Adrenal gland (tissue), 12 donors: Measurements from ENCODE around the gene PRLR. TPM values are rescaled to one million over a fixed set of nuclear protein-coding genes. Genes with fewer than 3 reads are reported as not detected.
"Not testable (repeated sequence)": the region's sequence is repeated elsewhere in the genome, so short reads cannot be mapped to it uniquely, and the experiment has no call there.

ENCODE experiments used
- DNase-seq, 7 donors: peaks; one replicate each; pipeline ENCODE4 v3.0.0-alpha.2; 2019 to 2020
- H3K27ac ChIP-seq, 5 donors: fragments of 200-600 bp; sonication (generic) in 4 of 5; 1 replicate in 3 of 5; 2 replicates in 2 of 5; pipeline versions ENCODE4 v1.5.1 to v1.8.0; 2016 to 2020; ENCODE audit warnings: mild to moderate bottlenecking in 1 of 5
- H3K27me3 ChIP-seq: fragments of 200-600 bp; 2 replicates; pipeline ENCODE4 v1.8.0; 2021
- H3K36me3 ChIP-seq, 2 donors: fragments of 200-600 bp; replicated peaks in 1 of 2; 1 replicate in 1 of 2; 2 replicates in 1 of 2; pipeline versions ENCODE4 v1.5.1 to v1.8.0; 2018 to 2022
- H3K4me1 ChIP-seq, 2 donors: fragments of 200-600 bp; replicated peaks in 1 of 2; 1 replicate in 1 of 2; 2 replicates in 1 of 2; pipeline versions ENCODE4 v1.5.1 to v1.8.0; 2018 to 2021
- H3K4me3 ChIP-seq, 4 donors: fragments of 200-600 bp; sonication (generic) in 3 of 4; one replicate each; pipeline ENCODE4 v1.5.1; 2016 to 2018
- H3K9me3 ChIP-seq, 3 donors: fragments of 200-600 bp; sonication (generic) in 1 of 3; replicated peaks in 1 of 3; 1 replicate in 2 of 3; 2 replicates in 1 of 3; pipeline versions ENCODE4 v1.5.1 to v1.8.0; 2016 to 2021
- CTCF ChIP-seq, 6 experiments: fragments of 450-650 bp in 4 of 6; fragments of 200-600 bp in 2 of 6; sonication (generic) in 1 of 6; IDR thresholded peaks; 1 replicate in 5 of 6; 2 replicates in 1 of 6; pipeline versions ENCODE4 v1.5.1 to v1.8.0; 2016 to 2021; ENCODE audit warnings: antibody characterized with exemption in 6 of 6, mild to moderate bottlenecking in 2 of 6, moderate library complexity in 1 of 6
- POLR2A ChIP-seq, 2 donors: fragments of 450-650 bp; IDR thresholded peaks; one replicate each; pipeline ENCODE4 v1.6.1; 2017; ENCODE audit warnings: antibody characterized with exemption in 2 of 2, mild to moderate bottlenecking in 2 of 2, moderate library complexity in 1 of 2
- WGBS, 4 donors: extraction: QIAGEN DNeasy Blood & Tissue Kit in 2 of 4; methylation state at CpG; one replicate each; pipeline versions ENCODE4 v1.1.5 to v1.1.7; 2013 to 2017; 5-methylcytosine and 5-hydroxymethylcytosine counted together
- intact Hi-C, 2 donors: fragments of 100-400 bp; cut with DNase I; formaldehyde crosslinking; loops; one replicate each; pipeline versions ENCODE4 v1.14.1 to v1.15.0; 2022 to 2023
- polyA plus RNA-seq, 3 donors: library from polyadenylated mRNA; stranded (reverse); fragments of 200-250 nt in 2 of 3; fragments of 350-450 nt in 1 of 3; fragmentation: Illumina TruSeq in 1 of 3; extraction: RNeasy Lipid Tissue Mini Kit (QIAGEN cat#74804) in 1 of 3; gene quantifications; one replicate each; pipeline ENCODE4 v1.2.3, GENCODE V29; 2013 to 2014
- total RNA-seq, 9 donors: library from RNA; depleted of rRNA in 4 of 9; stranded (reverse); fragments of >200 nt in 4 of 9; fragments of 120-200 nt in 1 of 9; fragmentation: NEBNext Ultra II Directional in 1 of 9; extraction: Animal tissue kit (Norgen Biotek cat#: 25700) in 1 of 9; gene quantifications; one replicate each; pipeline versions ENCODE4 v1.1.0 to v1.2.4, GENCODE V29; 2013 to 2023
- donor health status: healthy with polysubstance abuse.
- donor health status: Bipolar disorder and iron deficiency.
- donor health status: DM: yes; HTN: yes; CAD: no.
- donor health status: DM: no; HTN: no; CAD: no.
- donor health status: DM: no; HTN: no; CAD: no.
- donor health status: DM: yes; HTN: yes; CAD: no.

The PRLR gene
- total and polyA plus RNA-seq, 12 donors: 2.1 to 149 (median 74.1) TPM

- Histone ChIP-seq H3K4me3 (no peak overlapping the region), H3K36me3 (no peaks in the 10 kb centered on the region), H3K4me1 (peaks cover 1 to 4% of the 10 kb centered on the region in 2 donors), H3K27me3 (no peaks in the 10 kb centered on the region), H3K27ac (no peak overlapping the region), H3K9me3 (no peaks in the 10 kb centered on the region)
- intact Hi-C loops: no loop called here
- TF ChIP-seq POLR2A (IDR thresholded peaks at IDR 0.05) (no peak), CTCF (IDR thresholded peaks at IDR 0.05) (no peak)
- no peak for DNase-seq
- WGBS, 4 donors: 91 to 94% (median 92%) methylated on average over 1 of the region's 1 CpG
Measured at GRCh38 chr5:35192506-35192905, 37.8 kb downstream of the PRLR start.

GRCh38 chr5:35189801-35190200 is 40.5 kb downstream of the PRLR start:
- not testable (repeated sequence) for H3K4me3 ChIP-seq, H3K36me3 ChIP-seq, H3K27ac ChIP-seq, H3K4me1 ChIP-seq, H3K9me3 ChIP-seq, DNase-seq, H3K27me3 ChIP-seq
- intact Hi-C loops: loop anchor here in 1 of 2 donors (10.0 kb wide), 1 partner anchor 95 kb away; no protein-coding TSS in a partner anchor
- 93 to 100% (median 96%) methylated on average over 2 of the region's 2 CpGs for WGBS, 4 donors

GRCh38 chr5:35188031-35188457 is 42.2 kb downstream of the PRLR start:
- Histone ChIP-seq H3K27me3 (no peaks in the 10 kb centered on the region), H3K9me3 (no peaks in the 10 kb centered on the region), H3K4me3 (no peak overlapping the region), H3K27ac (no peak overlapping the region), H3K4me1 (no peaks in the 10 kb centered on the region), H3K36me3 (no peaks in the 10 kb centered on the region)
- intact Hi-C loops: loop anchor here in 1 of 2 donors (10.0 kb wide), 1 partner anchor 93 kb away; no protein-coding TSS in a partner anchor
- DNase-seq: no peak
- WGBS, 4 donors: 87 to 92% (median 88%) methylated on average over 9 of the region's 9 CpGs
- TF ChIP-seq POLR2A (IDR thresholded peaks at IDR 0.05): no peak
- no peak for TF ChIP-seq CTCF (IDR thresholded peaks at IDR 0.05)

- not testable (repeated sequence) for H3K4me3 ChIP-seq, DNase-seq, H3K27me3 ChIP-seq, H3K27ac ChIP-seq, H3K4me1 ChIP-seq, H3K9me3 ChIP-seq, H3K36me3 ChIP-seq
- 67 to 92% (median 87%) methylated on average over 3 of the region's 3 CpGs for WGBS, 4 donors
- intact Hi-C loops: loop anchor here in 1 of 2 donors (10.0 kb wide), 1 partner anchor 93 kb away; no protein-coding TSS in a partner anchor
Measured at GRCh38 chr5:35187621-35188020, 42.7 kb downstream of the PRLR start.

GRCh38 chr5:35186749-35187148 is 43.5 kb downstream of the PRLR start:
- no peak for DNase-seq
- Histone ChIP-seq H3K27me3 (no peaks in the 10 kb centered on the region), H3K4me3 (no peak overlapping the region), H3K4me1 (no peaks in the 10 kb centered on the region), H3K9me3 (no peaks in the 10 kb centered on the region), H3K36me3 (no peaks in the 10 kb centered on the region), H3K27ac (no peak overlapping the region)
- WGBS, 4 donors: 89 to 100% (median 97%) methylated on average over 3 to 5 of the region's 5 CpGs
- intact Hi-C loops: loop anchor here in 1 of 2 donors (10.0 kb wide), 1 partner anchor 92 kb away; no protein-coding TSS in a partner anchor
- TF ChIP-seq POLR2A (IDR thresholded peaks at IDR 0.05) (no peak), CTCF (IDR thresholded peaks at IDR 0.05) (no peak)
